Measurements from ENCODE around the gene ANXA2R. TPM values are rescaled to one million over a fixed set of nuclear protein-coding genes. Genes with fewer than 3 reads are reported as not detected.
A peak's percentile ranks its signal among the peaks of the same experiment; 100 is the strongest.

ANXA2R gene
- polyA plus RNA-seq, 1 of the 3 experiments (the other 2 are of a cell fraction) = 1.9 TPM

DNA sequence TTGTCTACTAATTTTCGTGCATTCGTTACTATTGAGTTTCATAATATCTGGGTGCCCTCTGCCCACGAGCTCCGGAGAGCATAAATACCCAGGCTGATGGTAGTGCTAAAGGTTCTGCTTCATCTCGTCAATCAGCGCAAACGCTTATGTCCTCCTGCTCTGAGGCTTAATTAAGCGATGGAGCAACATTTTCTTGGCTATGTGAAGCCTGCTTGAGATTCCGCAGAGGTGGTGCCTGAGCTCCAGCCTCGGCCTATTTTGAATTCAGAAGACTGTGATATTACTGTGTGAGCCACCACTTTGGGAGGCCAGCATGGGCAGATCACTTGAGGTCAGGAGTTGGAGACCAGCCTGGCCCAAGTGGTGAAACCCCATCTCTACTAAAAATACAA is 44.8 kb downstream of the ANXA2R start:
- H3K4me3 ChIP-seq (ENCODE audit: low read depth in 2 of 2, low read length in 1 of 2) = peak overlapping the region; percentile 45 to 65; a peak in 3 of 4 replicates
- DNase-seq = no peak
- no peaks in the 10 kb centered on the region for H3K9me3 ChIP-seq
- peak overlapping the region; percentile 80 for H3K4me2 ChIP-seq
- peak overlapping the region; percentile 74 for H2AFZ ChIP-seq (ENCODE audit: low read depth)
- WGBS (ENCODE audit: low lambda C conversion rate) = 7% methylated on average over 10 of the region's 10 CpGs
- peaks cover 19% of the 10 kb centered on the region for H3F3A ChIP-seq (replicated peaks; ENCODE audit: insufficient read depth)
- no peaks in the 10 kb centered on the region for H4K20me1 ChIP-seq (ENCODE audit: insufficient read depth)
- TF ChIP-seq SMC3 (IDR thresholded peaks at IDR 0.05; ENCODE audit: low read depth, low read length) = no peak
- no peak for TF ChIP-seq TEAD4 (IDR thresholded peaks at IDR 0.05; ENCODE audit: borderline replicate concordance, insufficient read depth)
- TF ChIP-seq, protein P1, sequence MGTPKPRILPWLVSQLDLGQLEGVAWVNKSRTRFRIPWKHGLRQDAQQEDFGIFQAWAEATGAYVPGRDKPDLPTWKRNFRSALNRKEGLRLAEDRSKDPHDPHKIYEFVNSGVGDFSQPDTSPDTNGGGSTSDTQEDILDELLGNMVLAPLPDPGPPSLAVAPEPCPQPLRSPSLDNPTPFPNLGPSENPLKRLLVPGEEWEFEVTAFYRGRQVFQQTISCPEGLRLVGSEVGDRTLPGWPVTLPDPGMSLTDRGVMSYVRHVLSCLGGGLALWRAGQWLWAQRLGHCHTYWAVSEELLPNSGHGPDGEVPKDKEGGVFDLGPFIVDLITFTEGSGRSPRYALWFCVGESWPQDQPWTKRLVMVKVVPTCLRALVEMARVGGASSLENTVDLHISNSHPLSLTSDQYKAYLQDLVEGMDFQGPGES (IDR thresholded peaks at IDR 0.05; ENCODE audit: low read depth, low read length) = no peak
- TF ChIP-seq CHD2 (IDR thresholded peaks at IDR 0.05; ENCODE audit: low read length, partially characterized antibody) = no peak
- no peak for TF ChIP-seq RXRA (IDR thresholded peaks at IDR 0.05; ENCODE audit: borderline replicate concordance, low read depth)
- no peak for TF ChIP-seq NRF1 (IDR thresholded peaks at IDR 0.05; ENCODE audit: low read depth, low read length)
- no peak for TF ChIP-seq RCOR1 (IDR thresholded peaks at IDR 0.05; ENCODE audit: low read length)
- TF ChIP-seq JUND (IDR thresholded peaks at IDR 0.05) = no peak
- TF ChIP-seq ELF1 (IDR thresholded peaks at IDR 0.05) = no peak
- TF ChIP-seq EZH2phosphoT487 (IDR thresholded peaks at IDR 0.05; ENCODE audit: borderline replicate concordance, low read depth) = no peak
- no peak for TF ChIP-seq RFX5 (IDR thresholded peaks at IDR 0.05; ENCODE audit: low read length)
- TF ChIP-seq, protein P2, sequence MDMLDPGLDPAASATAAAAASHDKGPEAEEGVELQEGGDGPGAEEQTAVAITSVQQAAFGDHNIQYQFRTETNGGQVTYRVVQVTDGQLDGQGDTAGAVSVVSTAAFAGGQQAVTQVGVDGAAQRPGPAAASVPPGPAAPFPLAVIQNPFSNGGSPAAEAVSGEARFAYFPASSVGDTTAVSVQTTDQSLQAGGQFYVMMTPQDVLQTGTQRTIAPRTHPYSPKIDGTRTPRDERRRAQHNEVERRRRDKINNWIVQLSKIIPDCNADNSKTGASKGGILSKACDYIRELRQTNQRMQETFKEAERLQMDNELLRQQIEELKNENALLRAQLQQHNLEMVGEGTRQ (IDR thresholded peaks at IDR 0.05; ENCODE audit: borderline replicate concordance, low read depth, low read length) = no peak
- TF ChIP-seq TAF1 (IDR thresholded peaks at IDR 0.05; ENCODE audit: borderline replicate concordance, low read depth, low read length) = no peak
- TF ChIP-seq, protein P3, sequence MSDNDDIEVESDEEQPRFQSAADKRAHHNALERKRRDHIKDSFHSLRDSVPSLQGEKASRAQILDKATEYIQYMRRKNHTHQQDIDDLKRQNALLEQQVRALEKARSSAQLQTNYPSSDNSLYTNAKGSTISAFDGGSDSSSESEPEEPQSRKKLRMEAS (IDR thresholded peaks at IDR 0.05; ENCODE audit: low read depth) = no peak
- H3K36me3 ChIP-seq (replicated peaks in 1 of 2; ENCODE audit: control insufficient read depth in 1 of 2, insufficient read depth in 2 of 2, low read length in 1 of 2) = no peaks in the 10 kb centered on the region
- CTCF ChIA-PET = interaction anchor here (0.8 to 5.1 kb wide), 8 partner anchors 12 to 111 kb away, joined by 3 to 41 read pairs (median 4); partner anchors contain the start of gene ANXA2R
- POLR2A ChIA-PET = no interaction called here
- peaks cover 0 to 3% of the 10 kb centered on the region in 2 experiments; a peak in 1 of 4 replicates for H3K4me1 ChIP-seq (ENCODE audit: control insufficient read depth in 1 of 2, insufficient read depth in 2 of 2, low read depth in 1 of 2, low read length in 1 of 2)
- H3K79me2 ChIP-seq (ENCODE audit: insufficient read depth) = no peaks in the 10 kb centered on the region
- H3K27me3 ChIP-seq (ENCODE audit: insufficient read depth) = peaks cover 57% of the 10 kb centered on the region; the same call in 1 of the 2 replicates
- no peaks in the 10 kb centered on the region for H3K9me2 ChIP-seq
- H3K9ac ChIP-seq = peak overlapping the region; percentile 28; the same call in 1 of the 2 replicates
- H3K27ac ChIP-seq (ENCODE audit: low read depth in 2 of 2, low read length in 1 of 2) = peak overlapping the region in 1 of 2 experiments; percentile 85; a peak in 2 of 4 replicates
